Bladder microvascular endothelial cell (primary cell): Measurements from ENCODE around the gene XIRP1. TPM values are rescaled to one million over a fixed set of nuclear protein-coding genes. Genes with fewer than 3 reads are reported as not detected.

ENCODE experiments used
- total RNA-seq: library from RNA; depleted of rRNA; stranded (reverse); fragments of >200 nt; gene quantifications from 2 replicates; pipeline ENCODE4 v1.2.3, GENCODE V29; 2014

XIRP1 gene
- total RNA-seq: not detected in 2 replicates

GRCh38 chr3:39192490-39193092 lies at the start of gene XIRP1:
Gene XIRP1 (minus strand): TSS chr3:39192595. CDS start chr3:39189445, 3,150 bp downstream.

Other genes starting within 250 kb of the XIRP1 start
- under 0.01 and 0.06 TPM in 2 replicates for gene SCN11A, start 140.7 kb downstream of the XIRP1 start, total RNA-seq
- 24.4 and 52.6 TPM in 2 replicates for gene WDR48, start 140.6 kb downstream of the XIRP1 start, total RNA-seq
- 26.6 and 44.1 TPM in 2 replicates for gene GORASP1, start 85.0 kb downstream of the XIRP1 start, total RNA-seq
- gene TTC21A, start 84.9 kb downstream of the XIRP1 start, total RNA-seq: 1.3 and 4.2 TPM in 2 replicates
- gene CSRNP1, start 39.0 kb downstream of the XIRP1 start, total RNA-seq: 8.6 and 13.1 TPM in 2 replicates
- not detected in 2 replicates for gene CX3CR1, start 87.4 kb upstream of the XIRP1 start, total RNA-seq
- gene CCR8, start 137.1 kb upstream of the XIRP1 start, total RNA-seq: not detected in 2 replicates
- 10.0 and 14.9 TPM in 2 replicates for gene SLC25A38, start 190.8 kb upstream of the XIRP1 start, total RNA-seq
- 1,015 and 1,160 TPM in 2 replicates for gene RPSA, start 214.1 kb upstream of the XIRP1 start, total RNA-seq